DMS 273 treated with DMSO at 0.1 percent for 48 hours (cell line): ENCODE results near the gene MED13.
A peak's percentile ranks its signal among the peaks of the same experiment; 100 is the strongest.
"Not testable (repeated sequence)": the region's sequence is repeated elsewhere in the genome, so short reads cannot be mapped to it uniquely, and the experiment has no call there.

Source experiments
- DNase-seq: peaks from one replicate; lab custom pipeline; 2025; lab: John Stamatoyannopoulos, UW

Gene MED13

GRCh38 chr17:61996916-61997605 lies 68.0 kb downstream of the MED13 start:
- no peak for DNase-seq

DNA sequence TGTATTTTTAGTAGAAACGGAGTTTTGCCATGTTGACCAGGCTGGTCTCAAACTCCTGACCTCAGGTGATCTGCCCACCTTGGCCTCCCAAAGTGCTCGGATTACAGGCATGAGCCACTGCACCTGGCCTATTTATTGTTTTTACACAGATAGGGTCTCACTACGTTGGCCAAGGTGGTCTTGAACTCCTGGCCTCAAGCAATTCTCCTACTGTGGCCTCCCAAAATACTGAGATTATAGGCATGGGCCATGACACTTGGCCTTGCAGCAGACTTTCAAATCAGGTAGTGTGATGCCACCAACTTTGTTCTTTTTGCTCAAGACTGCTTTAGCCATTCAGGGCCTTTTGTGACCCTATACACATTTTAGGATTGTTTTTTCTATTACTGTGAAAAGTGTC lies 75.6 kb downstream of the MED13 start:
- no peak for DNase-seq

DNA sequence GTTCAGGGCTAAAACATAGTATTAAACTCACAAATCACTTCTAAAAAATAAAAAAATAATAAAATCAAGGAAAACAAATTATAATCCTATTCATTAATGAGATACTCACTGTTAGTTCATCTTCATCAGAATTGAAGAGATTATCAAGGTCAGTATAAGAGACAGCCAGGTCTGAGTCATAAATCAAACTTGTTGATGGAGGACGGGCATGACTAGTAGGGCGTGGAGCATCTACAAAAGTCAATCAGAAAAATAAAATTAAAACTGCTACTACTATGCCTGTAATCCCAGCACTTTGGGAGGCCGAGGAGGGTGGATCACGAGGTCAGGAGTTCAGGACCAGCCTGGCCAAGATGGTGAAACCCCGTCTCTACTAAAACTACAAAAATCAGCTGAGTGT lies 78.2 kb downstream of the MED13 start:
- no peak for DNase-seq

GRCh38 chr17:61984821-61985220 lies 80.3 kb downstream of the MED13 start:
- no peak for DNase-seq

DNA sequence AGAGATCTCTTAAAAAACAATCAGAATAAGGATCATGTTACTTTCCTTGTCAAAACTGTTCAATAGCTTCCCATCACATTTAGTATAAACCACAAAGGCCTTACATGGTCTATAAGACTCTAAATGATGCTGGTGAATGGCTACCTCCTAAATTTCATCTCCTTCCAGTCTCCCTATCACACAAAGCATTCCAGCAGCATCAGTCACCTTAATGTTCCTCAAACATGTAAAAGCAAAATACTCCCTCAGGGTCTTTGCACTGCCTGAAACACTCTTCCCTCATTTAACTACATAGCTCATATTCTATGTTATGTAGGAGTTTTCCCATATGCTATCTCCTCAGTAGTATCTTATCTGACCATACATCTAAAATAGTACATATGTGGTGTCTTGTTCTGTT lies 83.8 kb downstream of the MED13 start:
- no peak for DNase-seq

- no peak for DNase-seq
These were observed 84.5 kb downstream of the MED13 start for GRCh38 chr17:61980535-61980934.

DNA sequence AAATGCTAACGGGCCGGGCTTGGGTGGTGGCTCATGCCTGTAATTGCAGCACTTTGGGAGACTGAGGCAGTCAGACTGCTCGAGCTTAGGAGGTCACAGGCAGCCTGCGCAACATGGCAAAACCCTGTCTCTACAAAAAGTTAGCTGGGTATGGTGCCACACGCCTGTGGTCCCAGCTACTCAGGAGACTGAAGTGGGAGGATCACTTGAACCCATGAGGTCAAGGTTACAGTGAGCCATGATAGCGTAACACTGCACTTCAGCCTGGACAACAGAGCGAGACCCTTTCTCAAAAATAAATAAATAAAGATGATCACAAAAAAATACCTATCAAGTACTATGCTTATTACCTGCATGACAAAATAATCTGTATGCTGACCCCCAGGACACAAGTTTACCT lies 91.0 kb downstream of the MED13 start:
- DNase-seq = no peak

- no peak for DNase-seq
These were observed 92.8 kb downstream of the MED13 start for GRCh38 chr17:61972311-61972710.

- DNase-seq = no peak
These were observed 95.0 kb downstream of the MED13 start for GRCh38 chr17:61970030-61970429.

GRCh38 chr17:61968757-61969156 lies 96.3 kb downstream of the MED13 start:
- DNase-seq = no peak

- no peak for DNase-seq
These were observed 97.3 kb downstream of the MED13 start for GRCh38 chr17:61967729-61968128.

DNA sequence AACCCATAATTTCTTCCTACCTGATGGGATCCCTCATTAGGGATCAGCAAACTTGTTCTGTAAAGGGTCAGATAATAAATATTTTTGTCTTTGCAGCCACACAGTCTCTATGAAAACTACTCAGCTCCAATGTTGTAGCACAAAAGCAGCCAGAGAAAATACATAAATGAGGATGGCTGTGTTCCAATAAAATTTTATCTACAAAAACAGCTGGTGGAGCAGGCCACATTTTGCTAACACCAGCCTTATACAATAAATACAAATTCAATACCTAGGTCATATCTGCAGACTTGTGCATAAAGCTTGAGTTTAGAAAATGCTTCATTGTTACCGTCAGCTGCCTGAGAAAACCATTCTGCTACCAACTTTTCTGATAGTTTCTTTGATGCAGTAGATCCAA lies 98.9 kb downstream of the MED13 start:
- DNase-seq = no peak

- no peak for DNase-seq
These were observed 109.5 kb downstream of the MED13 start for GRCh38 chr17:61955619-61956018.

DNA sequence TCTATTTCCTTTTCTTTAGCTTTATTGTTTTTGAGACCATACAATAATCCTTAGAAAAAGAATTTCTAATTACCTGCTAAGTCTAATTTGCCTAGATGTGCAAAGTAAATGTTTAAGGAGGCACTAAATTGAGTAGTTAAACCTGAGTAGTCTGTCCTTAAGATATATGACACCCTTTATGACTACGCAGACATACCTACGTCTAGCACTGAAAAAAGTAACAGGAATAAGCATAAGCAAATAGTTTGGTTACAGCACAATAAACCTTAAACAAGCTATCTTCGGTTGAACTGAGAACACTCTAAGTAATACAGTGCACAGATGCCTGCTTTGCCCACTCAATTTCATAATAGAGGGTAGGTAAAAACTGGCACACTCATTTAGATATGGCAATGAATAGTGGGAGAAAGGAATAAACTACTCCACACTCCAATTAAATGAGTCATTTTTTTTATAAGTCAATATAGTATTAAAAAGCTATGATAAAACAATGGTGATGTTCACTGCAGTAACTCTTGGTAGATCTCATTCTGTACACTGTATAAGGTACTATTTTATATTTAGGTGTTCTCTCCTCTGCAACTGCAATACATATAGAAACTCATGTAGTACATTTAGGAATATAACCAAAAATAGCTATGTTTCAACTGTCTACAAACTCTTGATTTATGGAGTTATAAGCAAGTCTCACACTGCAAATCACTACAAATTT lies 117.6 kb downstream of the MED13 start:
- no peak for DNase-seq

- DNase-seq = no peak
These were observed 118.7 kb downstream of the MED13 start for GRCh38 chr17:61946359-61946758.

- no peak for DNase-seq
These were observed 122.0 kb downstream of the MED13 start for GRCh38 chr17:61943117-61943516.

DNA sequence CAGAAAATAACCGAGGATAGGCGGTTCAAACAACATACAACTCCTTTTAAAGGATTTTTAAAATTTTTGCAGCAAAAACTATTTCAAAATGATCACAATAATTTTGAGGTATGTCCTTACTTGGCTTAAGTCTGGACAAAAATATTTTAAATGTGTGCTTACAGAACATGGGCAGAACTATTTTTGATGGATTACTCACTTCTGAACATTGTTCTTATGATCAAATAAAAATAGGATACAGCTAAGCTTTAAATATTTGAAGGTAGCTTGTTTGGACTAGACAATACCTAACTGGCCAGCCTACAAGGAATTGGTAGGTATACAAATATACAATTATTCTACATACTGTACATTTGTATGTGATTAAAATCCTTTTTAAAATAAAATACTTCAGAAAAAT lies 123.0 kb downstream of the MED13 start:
- DNase-seq = no peak

GRCh38 chr17:61928101-61928436 lies 137.0 kb downstream of the MED13 start:
- DNase-seq = no peak

- peak; percentile 89 for DNase-seq
These were observed 137.6 kb downstream of the MED13 start, which contains the start of gene INTS2 for GRCh38 chr17:61927208-61928100. Gene INTS2 (minus strand): TSS chr17:61927982. CDS start chr17:61926644, 1,338 bp downstream.

GRCh38 chr17:61926826-61927207 lies 138.3 kb downstream of the MED13 start:
- no peak for DNase-seq

GRCh38 chr17:61915162-61915561 lies 149.9 kb downstream of the MED13 start:
- not testable (repeated sequence) for DNase-seq

DNA sequence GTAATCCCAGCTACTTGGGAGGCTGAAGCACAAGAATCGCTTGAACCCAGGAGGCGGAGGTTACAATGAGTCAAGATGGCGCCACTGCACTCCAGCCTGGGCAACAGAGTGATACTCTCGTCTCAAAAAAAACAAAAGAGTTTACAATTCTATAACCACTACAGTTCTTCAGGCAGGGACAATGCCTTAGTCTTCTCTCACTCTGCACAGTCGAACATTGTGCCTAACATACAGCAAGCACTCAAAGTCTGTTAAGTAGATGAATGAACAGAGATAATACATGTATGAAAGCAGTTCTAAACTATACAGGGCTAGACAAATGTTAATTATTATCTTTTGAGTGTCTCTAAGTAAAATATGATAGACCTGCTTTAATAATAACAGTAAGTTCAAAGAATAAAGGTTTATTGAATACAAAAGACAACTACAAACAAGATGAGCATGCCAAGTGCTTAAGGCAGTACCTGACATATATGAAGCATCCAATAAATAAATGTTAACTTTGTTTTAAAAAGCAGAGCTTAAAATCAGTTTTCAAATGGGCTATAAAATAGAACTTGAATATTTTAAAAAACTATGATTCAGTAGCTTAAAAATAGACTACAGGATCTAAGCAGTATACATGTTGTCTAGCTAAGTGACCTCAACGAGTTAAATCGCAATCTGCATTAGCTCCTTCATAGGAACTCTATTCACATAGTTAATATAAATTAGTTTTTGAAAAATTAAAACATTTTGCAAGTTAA lies 156.6 kb downstream of the MED13 start:
- DNase-seq = no peak
